Panc1 (cell line): ENCODE measurements around the gene OR52B6. TPM values are rescaled to one million over a fixed set of nuclear protein-coding genes. Genes with fewer than 3 reads are reported as not detected.

ENCODE experiments used
- ATAC-seq: fragments of 200-7000 bp; cut with Tn5 transposase; 2 replicates; pipeline ENCODE4 v1.9.1; 2020; ENCODE audit warnings: mild to moderate bottlenecking, moderate library complexity
- BruUV-seq: library from RNA; stranded (reverse); fragments of 400-500 nt; replicated peaks from 2 replicates; lab custom pipeline; 2021; lab: Mats Ljungman, UMichigan
- CTCF ChIA-PET: fragments of 300-600 bp; sonication (Branson Sonifier 250); formaldehyde crosslinking; loops from one replicate; lab custom pipeline; 2022; ENCODE audit warnings: antibody characterized with exemption; lab: Charles Lee
- POLR2A ChIA-PET: fragments of 300-600 bp; sonication (Branson Sonifier 250); formaldehyde crosslinking; loops from one replicate; lab custom pipeline; 2022; ENCODE audit warnings: antibody characterized with exemption; lab: Charles Lee
- DNase-seq: peaks from one replicate; pipeline ENCODE4 v3.0.0-alpha.2; 2010; ENCODE audit warnings: low read depth, low spot score
- H3K27ac ChIP-seq: 2 replicates; pipeline ENCODE4 v1.5.1; 2011; ENCODE audit warnings: mild to moderate bottlenecking, low read length, inconsistent platforms
- H3K27me3 ChIP-seq: fragments of 200-500 bp; sonication (Bioruptor generic); 2 replicates; pipeline ENCODE4 v1.6.0; 2014; ENCODE audit warnings: low read length, inconsistent platforms; ENCODE audit not compliant: control insufficient read depth, insufficient read depth
- H3K36me3 ChIP-seq: fragments of 200-500 bp; sonication (Bioruptor generic); 2 replicates; pipeline ENCODE4 v1.5.1; 2014; ENCODE audit warnings: inconsistent platforms, mild to moderate bottlenecking, low read length, moderate library complexity; ENCODE audit not compliant: control insufficient read depth, insufficient read depth
- H3K4me1 ChIP-seq: 2 replicates; pipeline ENCODE4 v1.5.1; 2011; ENCODE audit warnings: inconsistent platforms, mild to moderate bottlenecking, low read length, moderate library complexity; ENCODE audit not compliant: control insufficient read depth, insufficient read depth
- H3K4me3 ChIP-seq, 2 experiments: 2 replicates each; pipeline ENCODE4 v1.5.1; 2011 to 2012; ENCODE audit warnings: low read depth in 2 of 2, low read length in 2 of 2, mild to moderate bottlenecking in 2 of 2, inconsistent platforms in 1 of 2, moderate library complexity in 1 of 2
- H3K9me3 ChIP-seq: fragments of 200-500 bp; sonication (Bioruptor generic); 2 replicates; pipeline ENCODE4 v1.5.1; 2014; ENCODE audit warnings: low read depth, mild to moderate bottlenecking, inconsistent platforms, low read length, moderate library complexity; ENCODE audit not compliant: control insufficient read depth, insufficient read depth
- POLR2AphosphoS5 ChIP-seq: IDR thresholded peaks from 2 replicates; pipeline ENCODE4 v1.6.1; 2012; ENCODE audit warnings: mild to moderate bottlenecking, low read depth, low read length, moderate library complexity
- SIN3A ChIP-seq: IDR thresholded peaks from 2 replicates; pipeline ENCODE4 v1.6.1; 2012; ENCODE audit warnings: low read depth, mild to moderate bottlenecking, low read length, moderate library complexity, borderline replicate concordance; ENCODE audit not compliant: insufficient read depth
- TCF7L2 ChIP-seq: IDR thresholded peaks from 2 replicates; pipeline ENCODE4 v1.6.1; 2011; ENCODE audit warnings: mild to moderate bottlenecking, low read depth, low read length, inconsistent platforms
- in situ Hi-C: cut with HindIII; loops from 2 replicates; pipeline ENCODE4 v1.10.0; 2016; ENCODE audit warnings: low sequenced_read_pairs, low pct_unique_long_range_greater_than_20kb
- intact Hi-C: fragments of 100-400 bp; cut with micrococcal nuclease; formaldehyde crosslinking; loops from one replicate; pipeline ENCODE4 v1.10.0; 2022; ENCODE audit not compliant: unreplicated experiment
- total RNA-seq: library from RNA; stranded (reverse); gene quantifications from one replicate; pipeline ENCODE4 v1.2.1, GENCODE V29; 2021; ENCODE audit not compliant: unreplicated experiment
- TF ChIP-seq, protein P1 (sequence below), 2 experiments: IDR thresholded peaks; 2 replicates each; pipeline ENCODE4 v1.6.1; 2011 to 2012; ENCODE audit warnings: low read depth in 2 of 2, control low read depth in 1 of 2, low read length in 1 of 2, mild to moderate bottlenecking in 1 of 2, moderate library complexity in 1 of 2; ENCODE audit not compliant: insufficient read depth in 1 of 2
- TF ChIP-seq, protein P2 (sequence below): fragments of 450-650 bp; IDR thresholded peaks from 2 replicates; pipeline ENCODE4 v1.5.1; 2017; ENCODE audit warnings: mild to moderate bottlenecking

OR52B6 gene
- total RNA-seq, 1 experiment from 2014 or later: not detected

DNA sequence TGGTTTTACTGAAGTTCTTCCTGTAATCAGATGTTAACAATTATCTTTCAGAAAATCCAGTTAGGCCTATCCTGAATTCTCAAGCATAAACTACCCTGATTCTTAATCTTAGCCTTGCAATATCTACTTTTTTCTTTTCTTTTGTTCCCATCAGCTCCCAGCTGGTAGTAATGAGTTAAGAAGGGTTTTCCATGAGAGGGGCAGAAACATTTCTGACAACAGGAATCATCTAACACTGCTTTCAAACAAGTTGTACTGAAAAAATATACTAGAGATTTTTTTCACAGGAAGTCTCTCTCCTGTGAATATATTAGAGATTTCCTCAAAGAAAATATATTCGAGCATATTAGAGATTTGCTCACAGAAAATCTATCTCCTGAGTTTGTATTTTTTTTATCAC is 12.5 kb downstream of the OR52B6 start:
- ChIA-PET CTCF (no interaction called here), POLR2A (no interaction called here)
- H3K9me3 ChIP-seq: no peaks in the 10 kb centered on the region
- ATAC-seq: no peak
- no TSS peak for BruUV-seq
- no peaks in the 10 kb centered on the region for H3K36me3 ChIP-seq
- intact Hi-C loops: no loop called here
- in situ Hi-C loops: no loop called here
- TF ChIP-seq TCF7L2 (no peak), SIN3A (no peak), POLR2AphosphoS5 (no peak)
- TF ChIP-seq, protein P1, sequence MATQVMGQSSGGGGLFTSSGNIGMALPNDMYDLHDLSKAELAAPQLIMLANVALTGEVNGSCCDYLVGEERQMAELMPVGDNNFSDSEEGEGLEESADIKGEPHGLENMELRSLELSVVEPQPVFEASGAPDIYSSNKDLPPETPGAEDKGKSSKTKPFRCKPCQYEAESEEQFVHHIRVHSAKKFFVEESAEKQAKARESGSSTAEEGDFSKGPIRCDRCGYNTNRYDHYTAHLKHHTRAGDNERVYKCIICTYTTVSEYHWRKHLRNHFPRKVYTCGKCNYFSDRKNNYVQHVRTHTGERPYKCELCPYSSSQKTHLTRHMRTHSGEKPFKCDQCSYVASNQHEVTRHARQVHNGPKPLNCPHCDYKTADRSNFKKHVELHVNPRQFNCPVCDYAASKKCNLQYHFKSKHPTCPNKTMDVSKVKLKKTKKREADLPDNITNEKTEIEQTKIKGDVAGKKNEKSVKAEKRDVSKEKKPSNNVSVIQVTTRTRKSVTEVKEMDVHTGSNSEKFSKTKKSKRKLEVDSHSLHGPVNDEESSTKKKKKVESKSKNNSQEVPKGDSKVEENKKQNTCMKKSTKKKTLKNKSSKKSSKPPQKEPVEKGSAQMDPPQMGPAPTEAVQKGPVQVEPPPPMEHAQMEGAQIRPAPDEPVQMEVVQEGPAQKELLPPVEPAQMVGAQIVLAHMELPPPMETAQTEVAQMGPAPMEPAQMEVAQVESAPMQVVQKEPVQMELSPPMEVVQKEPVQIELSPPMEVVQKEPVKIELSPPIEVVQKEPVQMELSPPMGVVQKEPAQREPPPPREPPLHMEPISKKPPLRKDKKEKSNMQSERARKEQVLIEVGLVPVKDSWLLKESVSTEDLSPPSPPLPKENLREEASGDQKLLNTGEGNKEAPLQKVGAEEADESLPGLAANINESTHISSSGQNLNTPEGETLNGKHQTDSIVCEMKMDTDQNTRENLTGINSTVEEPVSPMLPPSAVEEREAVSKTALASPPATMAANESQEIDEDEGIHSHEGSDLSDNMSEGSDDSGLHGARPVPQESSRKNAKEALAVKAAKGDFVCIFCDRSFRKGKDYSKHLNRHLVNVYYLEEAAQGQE (IDR thresholded peaks at IDR 0.05; ENCODE audit: insufficient read depth in 1 of 2, low read depth in 2 of 2, low read length in 1 of 2): no peak
- TF ChIP-seq, protein P2, sequence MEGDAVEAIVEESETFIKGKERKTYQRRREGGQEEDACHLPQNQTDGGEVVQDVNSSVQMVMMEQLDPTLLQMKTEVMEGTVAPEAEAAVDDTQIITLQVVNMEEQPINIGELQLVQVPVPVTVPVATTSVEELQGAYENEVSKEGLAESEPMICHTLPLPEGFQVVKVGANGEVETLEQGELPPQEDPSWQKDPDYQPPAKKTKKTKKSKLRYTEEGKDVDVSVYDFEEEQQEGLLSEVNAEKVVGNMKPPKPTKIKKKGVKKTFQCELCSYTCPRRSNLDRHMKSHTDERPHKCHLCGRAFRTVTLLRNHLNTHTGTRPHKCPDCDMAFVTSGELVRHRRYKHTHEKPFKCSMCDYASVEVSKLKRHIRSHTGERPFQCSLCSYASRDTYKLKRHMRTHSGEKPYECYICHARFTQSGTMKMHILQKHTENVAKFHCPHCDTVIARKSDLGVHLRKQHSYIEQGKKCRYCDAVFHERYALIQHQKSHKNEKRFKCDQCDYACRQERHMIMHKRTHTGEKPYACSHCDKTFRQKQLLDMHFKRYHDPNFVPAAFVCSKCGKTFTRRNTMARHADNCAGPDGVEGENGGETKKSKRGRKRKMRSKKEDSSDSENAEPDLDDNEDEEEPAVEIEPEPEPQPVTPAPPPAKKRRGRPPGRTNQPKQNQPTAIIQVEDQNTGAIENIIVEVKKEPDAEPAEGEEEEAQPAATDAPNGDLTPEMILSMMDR: no peak
- H3K27ac ChIP-seq: peak overlapping the region; percentile 25; the same call in 1 of the 2 replicates
- no peak overlapping the region for H3K4me3 ChIP-seq
- H3K4me1 ChIP-seq: peaks cover 8% of the 10 kb centered on the region; the same call in 1 of the 2 replicates
- DNase-seq: no peak
- no peaks in the 10 kb centered on the region for H3K27me3 ChIP-seq

DNA sequence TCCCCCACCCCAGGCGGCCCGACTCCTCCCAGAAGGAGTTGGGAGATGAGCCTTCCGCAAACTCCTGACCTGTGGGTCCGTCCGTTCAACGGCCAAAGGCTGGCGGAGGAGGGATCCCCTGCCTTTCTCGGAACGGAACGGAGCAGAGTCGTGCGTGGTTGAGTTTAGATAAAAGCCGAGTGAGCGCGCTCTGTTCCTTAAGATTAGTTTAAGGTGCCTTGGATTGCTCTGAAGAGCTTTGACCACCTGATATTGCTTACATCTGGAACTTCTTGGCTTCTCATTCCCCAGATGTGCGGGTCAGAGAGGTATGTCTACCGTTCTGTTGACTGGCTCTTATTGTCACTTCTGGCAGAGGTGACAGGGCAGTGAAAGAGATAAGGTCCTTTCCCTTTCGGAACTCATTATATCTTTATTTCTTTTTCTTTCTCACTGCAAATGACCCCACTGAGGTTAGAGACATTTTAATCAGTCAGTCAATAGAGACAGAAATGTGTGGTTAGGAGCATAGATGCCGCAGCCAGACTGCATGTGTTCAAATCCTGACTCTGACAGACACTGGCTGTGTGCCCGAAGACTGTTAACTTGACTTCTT is 16.0 kb downstream of the OR52B6 start, which contains the start of gene TRIM6:
Gene TRIM6 (plus strand): TSS at position 31 of the 595 bp plus-strand sequence. CDS start 261 bp downstream, at position 292.
- in situ Hi-C loops (no loop called here), intact Hi-C loops (loop anchor here (5.0 kb wide), 1 partner anchor 91 kb away; the partner anchor contains the start of genes TRIM22 and TRIM5)
- ChIA-PET POLR2A (interaction anchor here (1.5 kb wide), 1 partner anchor 88 kb away, joined by 4 read pairs; the partner anchor contains the start of gene TRIM5), CTCF (no interaction called here)
- Histone ChIP-seq H3K9me3 (no peaks in the 10 kb centered on the region), H3K27me3 (no peaks in the 10 kb centered on the region), H3K4me3 (peak within 1 kb of the TSS; percentile 77 to 97), H3K4me1 (peaks cover 37% of the 10 kb centered on the region), H3K27ac (peak within 1 kb of the TSS; percentile 89), H3K36me3 (no peaks in the 10 kb centered on the region)
- ATAC-seq (peak; percentile 85), DNase-seq (no peak)
- BruUV-seq: TSS peak; percentile 80
- TF ChIP-seq POLR2AphosphoS5: peak; percentile 74
- no peak for TF ChIP-seq TCF7L2
- TF ChIP-seq, protein P1 (IDR thresholded peaks at IDR 0.05; ENCODE audit: insufficient read depth in 1 of 2, low read depth in 2 of 2, low read length in 1 of 2): 0 out of 4 replicates have a peak, but pooled peaks of 1 of the 2 experiments have one; percentile 21
- TF ChIP-seq SIN3A: peak; percentile 56; the same call in 1 of the 2 replicates
- TF ChIP-seq, protein P2: no peak
